WTC11 (cell line): ENCODE measurements around the gene SPATA25. TPM values are rescaled to one million over a fixed set of nuclear protein-coding genes. Genes with fewer than 3 reads are reported as not detected.

ENCODE experiments used
- ATAC-seq: fragments of 200-7000 bp; cut with Tn5 transposase; 2 replicates; pipeline ENCODE4 v1.10.0; 2021; ENCODE audit warnings: mild to moderate bottlenecking, moderate library complexity
- CTCF ChIA-PET: fragments of 300-600 bp; sonication (Branson Sonifier 250); formaldehyde crosslinking; loops from one replicate; lab custom pipeline; 2021; ENCODE audit warnings: antibody characterized with exemption; lab: Charles Lee
- POLR2A ChIA-PET: fragments of 350-600 bp; sonication (Branson Sonifier 250); formaldehyde crosslinking; loops from one replicate; lab custom pipeline; 2021; ENCODE audit warnings: antibody characterized with exemption; lab: Charles Lee
- DNase-seq: peaks from one replicate; pipeline ENCODE4 v3.0.0; 2021; ENCODE audit warnings: low spot score
- H3K27ac Mint-ChIP-seq: 2 replicates; pipeline ENCODE4 v1.8.0; 2021; ENCODE audit warnings: mixed read lengths
- H3K27me3 Mint-ChIP-seq: 2 replicates; pipeline ENCODE4 v1.8.0; 2021; ENCODE audit warnings: low read depth, mild to moderate bottlenecking, moderate library complexity, mixed read lengths
- H3K36me3 Mint-ChIP-seq: 2 replicates; pipeline ENCODE4 v1.8.0; 2021; ENCODE audit warnings: mixed read lengths
- H3K4me1 Mint-ChIP-seq: 2 replicates; pipeline ENCODE4 v1.8.0; 2022; ENCODE audit warnings: mixed read lengths
- H3K4me3 Mint-ChIP-seq: 2 replicates; pipeline ENCODE4 v1.8.0; 2021; ENCODE audit warnings: mild to moderate bottlenecking, moderate library complexity, mixed read lengths
- H3K9me3 Mint-ChIP-seq: 2 replicates; pipeline ENCODE4 v1.8.0; 2021; ENCODE audit warnings: mixed read lengths
- AR ChIP-seq: fragments of 250-450 bp; sonication (Bioruptor Pico); IDR thresholded peaks from 2 replicates; pipeline ENCODE4 v1.9.0; 2021; ENCODE audit warnings: mild to moderate bottlenecking
- ATF3 ChIP-seq: sonication (generic); formaldehyde crosslinking; conservative IDR thresholded peaks from 2 replicates; pipeline ENCODE4 v1.8.1; 2022; ENCODE audit warnings: mild to moderate bottlenecking, missing genetic modification reagents
- ATF6 ChIP-seq: sonication (generic); formaldehyde crosslinking; IDR thresholded peaks from 2 replicates; pipeline ENCODE4 v1.8.1; 2023; ENCODE audit warnings: mild to moderate bottlenecking, missing genetic modification reagents
- ERG ChIP-seq: fragments of 250-450 bp; sonication (Bioruptor Pico); IDR thresholded peaks from 2 replicates; pipeline ENCODE4 v1.8.0; 2021; ENCODE audit warnings: mild to moderate bottlenecking
- FOXK1 ChIP-seq: sonication (generic); formaldehyde crosslinking; IDR thresholded peaks from 2 replicates; pipeline ENCODE4 v1.8.0; 2022; ENCODE audit warnings: mild to moderate bottlenecking, moderate library complexity, missing genetic modification reagents
- FOXP1 ChIP-seq: sonication (generic); formaldehyde crosslinking; IDR thresholded peaks from 2 replicates; pipeline ENCODE4 v1.8.0; 2022; ENCODE audit warnings: missing genetic modification reagents, mild to moderate bottlenecking, moderate library complexity, borderline replicate concordance
- GABPB1 ChIP-seq: sonication (generic); formaldehyde crosslinking; IDR thresholded peaks from 2 replicates; pipeline ENCODE4 v1.8.1; 2023; ENCODE audit warnings: mild to moderate bottlenecking, missing genetic modification reagents
- GRHL2 ChIP-seq: fragments of 250-450 bp; sonication (Bioruptor Pico); IDR thresholded peaks from 2 replicates; pipeline ENCODE4 v1.8.0; 2022; ENCODE audit warnings: mild to moderate bottlenecking, moderate library complexity; ENCODE audit not compliant: insufficient replicate concordance, severe bottlenecking
- HMGA2 ChIP-seq: fragments of 250-450 bp; sonication (Bioruptor Pico); IDR thresholded peaks from 2 replicates; pipeline ENCODE4 v1.4.0; 2021; ENCODE audit warnings: mild to moderate bottlenecking, moderate library complexity
- IRF1 ChIP-seq: sonication (generic); formaldehyde crosslinking; IDR thresholded peaks from 2 replicates; pipeline ENCODE4 v1.8.0; 2023; ENCODE audit warnings: missing genetic modification reagents
- JAZF1 ChIP-seq: fragments of 250-450 bp; sonication (Bioruptor Pico); IDR thresholded peaks from 2 replicates; pipeline ENCODE4 v1.9.0; 2021; ENCODE audit warnings: moderate library complexity, mild to moderate bottlenecking, inconsistent platforms
- NR1H2 ChIP-seq: sonication (generic); formaldehyde crosslinking; IDR thresholded peaks from 2 replicates; pipeline ENCODE4 v1.9.0; 2021; ENCODE audit warnings: mild to moderate bottlenecking, moderate library complexity, missing genetic modification reagents
- OVOL2 ChIP-seq: fragments of 250-450 bp; sonication (Bioruptor Pico); IDR thresholded peaks from 2 replicates; pipeline ENCODE4 v1.9.0; 2021; ENCODE audit warnings: mild to moderate bottlenecking, borderline replicate concordance
- PREB ChIP-seq: sonication (generic); formaldehyde crosslinking; IDR thresholded peaks from 2 replicates; pipeline ENCODE4 v1.8.1; 2022; ENCODE audit warnings: mild to moderate bottlenecking, missing genetic modification reagents, moderate library complexity, borderline replicate concordance
- SOX15 ChIP-seq: fragments of 250-450 bp; sonication (Bioruptor Pico); IDR thresholded peaks from 2 replicates; pipeline ENCODE4 v1.9.0; 2021; ENCODE audit warnings: mild to moderate bottlenecking
- TCF7 ChIP-seq: sonication (generic); formaldehyde crosslinking; IDR thresholded peaks from 2 replicates; pipeline ENCODE4 v1.8.0; 2022; ENCODE audit warnings: mild to moderate bottlenecking, low read depth, missing genetic modification reagents, moderate library complexity
- TP53 ChIP-seq: sonication (generic); formaldehyde crosslinking; IDR thresholded peaks from 2 replicates; pipeline ENCODE4 v1.8.1; 2023; ENCODE audit warnings: mild to moderate bottlenecking, missing genetic modification reagents
- USF2 ChIP-seq: sonication (generic); formaldehyde crosslinking; IDR thresholded peaks from 2 replicates; pipeline ENCODE4 v1.8.1; 2023; ENCODE audit warnings: mild to moderate bottlenecking, missing genetic modification reagents, moderate library complexity
- ZNF281 ChIP-seq: sonication (generic); formaldehyde crosslinking; IDR thresholded peaks from 2 replicates; pipeline ENCODE4 v1.8.0; 2023; ENCODE audit warnings: mild to moderate bottlenecking, missing genetic modification reagents
- ZNF416 ChIP-seq: fragments of 250-450 bp; sonication (Bioruptor Pico); IDR thresholded peaks from 2 replicates; pipeline ENCODE4 v1.9.0; 2021; ENCODE audit warnings: mild to moderate bottlenecking, inconsistent platforms
- ZNF425 ChIP-seq: fragments of 250-450 bp; sonication (Bioruptor Pico); conservative IDR thresholded peaks from 2 replicates; pipeline ENCODE4 v1.9.0; 2021; ENCODE audit warnings: mild to moderate bottlenecking
- total RNA-seq: library from RNA; stranded (reverse); gene quantifications from 3 replicates; pipeline ENCODE4 v1.2.3, GENCODE V29; 2021

SPATA25 gene
- total RNA-seq, 1 experiment from 2014 or later, result 3.7 TPM

- ChIA-PET POLR2A (interaction anchor here (0.7 to 3.4 kb wide), 17 partner anchors 8 to 134 kb away, joined by 3 to 43 read pairs (median 4); partner anchors contain the start of genes CTSA, NEURL2, PLTP and SNX21), CTCF (interaction anchor here (0.6 to 2.7 kb wide), 22 partner anchors 10 to 570 kb away, joined by 3 to 21 read pairs (median 4); partner anchors contain the start of genes CTSA, NEURL2, PLTP and SYS1)
- H3K4me3 Mint-ChIP-seq, result peak overlapping the region; percentile 96
- TF ChIP-seq HMGA2 (CRISPR knock-in tag) (no peak), ZNF281 (CRISPR knock-in tag) (no peak), FOXP1 (CRISPR knock-in tag) (no peak), OVOL2 (CRISPR knock-in tag) (no peak), PREB (CRISPR knock-in tag) (no peak), AR (CRISPR knock-in tag) (0 out of 2 replicates have a peak, but pooled peaks have one; percentile 19), GABPB1 (CRISPR knock-in tag) (no peak; the same call in 1 of the 2 replicates), NR1H2 (CRISPR knock-in tag) (no peak), JAZF1 (no peak), TP53 (CRISPR knock-in tag) (no peak), SOX15 (CRISPR knock-in tag) (no peak), GRHL2 (CRISPR knock-in tag) (no peak), USF2 (CRISPR knock-in tag) (0 out of 2 replicates have a peak, but pooled peaks have one; percentile 33), TCF7 (no peak), IRF1 (peak; percentile 17; the same call in 1 of the 2 replicates), ERG (no peak), ZNF425 (CRISPR knock-in tag) (peak; percentile 44; the same call in 1 of the 2 replicates), ZNF416 (no peak), ATF3 (no peak), FOXK1 (CRISPR knock-in tag) (no peak), ATF6 (CRISPR knock-in tag) (no peak)
These were observed 46.0 kb upstream of the SPATA25 start for GRCh38 chr20:45933266-45934045.

More at GRCh38 chr20:45933266-45934045, 46.0 kb upstream of the SPATA25 start:
- Mint-ChIP-seq H3K4me1 (peaks cover 38% of the 10 kb centered on the region), H3K27ac (peak overlapping the region; percentile 100), H3K27me3 (no peaks in the 10 kb centered on the region), H3K36me3 (peaks cover 14% of the 10 kb centered on the region), H3K9me3 (no peaks in the 10 kb centered on the region)
- DNase-seq, result peak; percentile 86
- ATAC-seq, result peak; percentile 66
